HepG2 (cell line): ENCODE results near the gene ANKUB1. TPM values are rescaled to one million over a fixed set of nuclear protein-coding genes. Genes with fewer than 3 reads are reported as not detected.

ENCODE experiments used
- ATAC-seq: fragments of 200-7000 bp; cut with Tn5 transposase; 3 replicates; pipeline ENCODE4 v1.9.1; 2020; ENCODE audit warnings: mild to moderate bottlenecking, moderate library complexity
- BruUV-seq: library from RNA; stranded (reverse); fragments of 400-500 nt; replicated peaks from 2 replicates; lab custom pipeline; 2021; lab: Mats Ljungman, UMichigan
- CTCF ChIA-PET: fragments of 300-600 bp; formaldehyde crosslinking; extraction: SDS; loops from one replicate; lab custom pipeline; 2021; ENCODE audit warnings: low total read pairs, inconsistent platforms, low intra/inter-chr PET ratio; lab: Yijun Ruan, JAX
- POLR2A ChIA-PET: fragments of 350-600 bp; sonication (Branson Sonifier 250); formaldehyde crosslinking; loops from one replicate; lab custom pipeline; 2020; ENCODE audit warnings: antibody characterized with exemption, inconsistent platforms; lab: Yijun Ruan, JAX
- DNase-seq: peaks from one replicate; pipeline ENCODE4 v3.0.0-alpha.2; 2015; ENCODE audit warnings: low spot score
- FAIRE-seq: peaks from 3 replicates; lab custom pipeline; 2011; peaks lifted over from hg19 to GRCh38; lab: Jason Lieb, UNC
- H2AFZ ChIP-seq: one replicate; pipeline ENCODE4 v1.6.1; 2011; ENCODE audit warnings: low read length, inconsistent platforms
- H3K27ac ChIP-seq: fragments of 300-600 bp; 3 replicates; pipeline ENCODE4 v1.8.0; 2011; ENCODE audit warnings: mixed run types, mild to moderate bottlenecking, mixed read lengths, low read length, inconsistent platforms; ENCODE audit not compliant: insufficient read depth; ENCODE audit errors: extremely low read length
- H3K27me3 ChIP-seq, 2 experiments: fragments of 200-600 bp in 1 of 2; 2 replicates in 1 of 2; 3 replicates in 1 of 2; pipeline versions ENCODE4 v1.6.0 to v1.8.0; 2011; ENCODE audit warnings: low read length in 2 of 2, mild to moderate bottlenecking in 2 of 2, moderate library complexity in 2 of 2, inconsistent platforms in 1 of 2; ENCODE audit not compliant: insufficient read depth in 2 of 2, control insufficient read depth in 1 of 2
- H3K36me3 ChIP-seq, 2 experiments: fragments of 200-600 bp in 1 of 2; replicated peaks in 1 of 2; 2 replicates in 1 of 2; 3 replicates in 1 of 2; pipeline versions ENCODE4 v1.5.1 to v1.8.0; 2011; ENCODE audit warnings: low read length in 2 of 2, inconsistent platforms in 1 of 2; ENCODE audit not compliant: insufficient read depth in 2 of 2, control insufficient read depth in 1 of 2
- H3K4me1 ChIP-seq: 2 replicates; pipeline ENCODE4 v1.5.1; 2012; ENCODE audit warnings: low read length, inconsistent platforms; ENCODE audit not compliant: insufficient read depth
- H3K4me2 ChIP-seq: 2 replicates; pipeline ENCODE4 v1.6.0; 2011; ENCODE audit warnings: low read depth, low read length, inconsistent platforms
- H3K4me3 ChIP-seq, 3 experiments: fragments of 200-600 bp in 1 of 3; sonication (generic), shearing (Covaris generic) in 1 of 3; replicated peaks in 1 of 3; 2 replicates each; pipeline ENCODE4 v1.5.1; 2011 to 2016; ENCODE audit warnings: low read length in 3 of 3, inconsistent platforms in 2 of 3, low read depth in 2 of 3, mild to moderate bottlenecking in 2 of 3, control low read depth in 1 of 3, mixed read lengths in 1 of 3; ENCODE audit not compliant: insufficient read depth in 1 of 3
- H3K79me2 ChIP-seq: one replicate; pipeline ENCODE4 v1.6.1; 2011; ENCODE audit warnings: low read length, inconsistent platforms; ENCODE audit not compliant: insufficient read depth
- H3K9ac ChIP-seq: 2 replicates; pipeline ENCODE4 v1.6.0; 2011; ENCODE audit warnings: mild to moderate bottlenecking, low read depth, low read length, inconsistent platforms; ENCODE audit not compliant: insufficient read depth
- H3K9me3 ChIP-seq: 2 replicates; pipeline ENCODE4 v1.5.1; 2012; ENCODE audit warnings: mild to moderate bottlenecking, low read length
- H4K20me1 ChIP-seq: 2 replicates; pipeline ENCODE4 v1.6.0; 2011; ENCODE audit warnings: inconsistent platforms, mild to moderate bottlenecking, low read length, moderate library complexity; ENCODE audit not compliant: insufficient read depth
- DNMT3B ChIP-seq: conservative IDR thresholded peaks from 2 replicates; pipeline ENCODE4 v1.6.1; 2016; ENCODE audit warnings: missing biosample characterization, control low read depth
- FOSL2 ChIP-seq: sonication (generic); formaldehyde crosslinking; IDR thresholded peaks from 2 replicates; pipeline ENCODE4 v1.4.0; 2020; ENCODE audit warnings: missing genetic modification reagents
- GTF2F1 ChIP-seq: fragments of 150-350 bp; IDR thresholded peaks from 2 replicates; pipeline ENCODE4 v1.6.1; 2014; ENCODE audit warnings: low read length
- HMGXB4 ChIP-seq, 2 experiments: sonication (generic) in 1 of 2; formaldehyde crosslinking in 1 of 2; IDR thresholded peaks; 2 replicates each; pipeline versions ENCODE4 v1.4.0 to v1.6.1; 2018 to 2020; ENCODE audit warnings: missing genetic modification reagents in 2 of 2, borderline replicate concordance in 1 of 2, low read depth in 1 of 2, mild to moderate bottlenecking in 1 of 2, missing biosample characterization in 1 of 2
- HNRNPH1 ChIP-seq: fragments of 200-400 bp; formaldehyde crosslinking; optimal IDR thresholded peaks from 2 replicates; pipeline ENCODE3; 2017; ENCODE audit warnings: mild to moderate bottlenecking, low read depth, low read length
- IRX3 ChIP-seq: sonication (generic); formaldehyde crosslinking; IDR thresholded peaks from 2 replicates; pipeline ENCODE4 v1.8.1; 2023; ENCODE audit warnings: mild to moderate bottlenecking, low read depth, missing genetic modification reagents, borderline replicate concordance
- NCOA2 ChIP-seq: sonication (generic); formaldehyde crosslinking; IDR thresholded peaks from 2 replicates; pipeline ENCODE4 v1.8.0; 2022; ENCODE audit warnings: inconsistent platforms
- RARG ChIP-seq: sonication (generic); formaldehyde crosslinking; IDR thresholded peaks from 2 replicates; pipeline ENCODE4 v1.4.0; 2020; ENCODE audit warnings: low read depth, mild to moderate bottlenecking, missing genetic modification reagents
- SMAD1 ChIP-seq: sonication (generic); formaldehyde crosslinking; IDR thresholded peaks from 2 replicates; pipeline ENCODE4 v1.4.0; 2020; ENCODE audit warnings: missing genetic modification reagents, low read depth, mild to moderate bottlenecking, borderline replicate concordance
- ZGPAT ChIP-seq: IDR thresholded peaks from 2 replicates; pipeline ENCODE4 v1.6.1; 2016; ENCODE audit warnings: mild to moderate bottlenecking
- ZNF230 ChIP-seq: sonication (generic); formaldehyde crosslinking; IDR thresholded peaks from 2 replicates; pipeline ENCODE4 v1.4.0; 2020; ENCODE audit warnings: mild to moderate bottlenecking, missing genetic modification reagents
- ZNF263 ChIP-seq: sonication (generic); formaldehyde crosslinking; IDR thresholded peaks from 2 replicates; pipeline ENCODE4 v1.4.0; 2020; ENCODE audit warnings: missing genetic modification reagents
- ZNF430 ChIP-seq: sonication (generic); formaldehyde crosslinking; IDR thresholded peaks from 2 replicates; pipeline ENCODE4 v1.9.0; 2021; ENCODE audit warnings: mild to moderate bottlenecking, missing genetic modification reagents
- ZNF446 ChIP-seq: sonication (generic); formaldehyde crosslinking; IDR thresholded peaks from 2 replicates; pipeline ENCODE4 v1.5.0; 2020; ENCODE audit warnings: mild to moderate bottlenecking, missing genetic modification reagents
- ZNF547 ChIP-seq: sonication (generic); formaldehyde crosslinking; IDR thresholded peaks from 2 replicates; pipeline ENCODE4 v1.5.1; 2020; ENCODE audit warnings: mild to moderate bottlenecking, missing genetic modification reagents
- ZNF749 ChIP-seq: sonication (generic); formaldehyde crosslinking; IDR thresholded peaks from 2 replicates; pipeline ENCODE4 v1.8.0; 2022; ENCODE audit warnings: mild to moderate bottlenecking, missing genetic modification reagents, moderate library complexity, borderline replicate concordance
- ZNF773 ChIP-seq: sonication (generic); formaldehyde crosslinking; IDR thresholded peaks from 2 replicates; pipeline ENCODE4 v1.4.0; 2020; ENCODE audit warnings: missing genetic modification reagents, borderline replicate concordance
- ZNF777 ChIP-seq: sonication (generic); formaldehyde crosslinking; IDR thresholded peaks from 2 replicates; pipeline ENCODE4 v1.4.0; 2020; ENCODE audit warnings: missing genetic modification reagents
- ZNF790 ChIP-seq: sonication (generic); formaldehyde crosslinking; IDR thresholded peaks from 2 replicates; pipeline ENCODE4 v1.8.0; 2022; ENCODE audit warnings: missing genetic modification reagents, mild to moderate bottlenecking, borderline replicate concordance
- WGBS: methylation state at CpG from one replicate; pipeline ENCODE4 v1.1.6; 2017; ENCODE audit warnings: low lambda C conversion rate; 5-methylcytosine and 5-hydroxymethylcytosine counted together
- in situ Hi-C: cut with HindIII; loops from 2 replicates; pipeline ENCODE4 v1.10.0; 2017; ENCODE audit warnings: low pct_unique_long_range_greater_than_20kb; ENCODE audit not compliant: extremely low pct_ligation_motif_present
- intact Hi-C: fragments of 100-400 bp; cut with micrococcal nuclease; formaldehyde crosslinking; loops from one replicate; pipeline ENCODE4 v1.10.0; 2022; ENCODE audit not compliant: unreplicated experiment
- polyA plus RNA-seq, 8 experiments: library from polyadenylated mRNA; depleted of rRNA in 3 of 8; stranded (reverse) in 7 of 8; unstranded in 1 of 8; fragments of >200 nt; fragmentation: Illumina TruSeq in 4 of 8; extraction: Trizol in 4 of 8; gene quantifications; 2 replicates each; pipeline versions ENCODE4 v1.2.1 to v1.2.3, GENCODE V29; 2011 to 2016; ENCODE audit warnings: low read depth in 4 of 8, missing spikeins in 1 of 8, mixed read lengths in 1 of 8; ENCODE audit not compliant: insufficient read depth in 1 of 8
- total RNA-seq, 5 experiments: library from RNA; depleted of rRNA; stranded (reverse); fragments of >200 nt; fragmentation: Illumina TruSeq; extraction: Trizol; gene quantifications; 2 replicates each; pipeline ENCODE4 v1.2.3, GENCODE V29; 2016; ENCODE audit warnings: low read depth in 1 of 5

ANKUB1 gene
- total and polyA plus RNA-seq, 2 of the 13 experiments (the other 11 are each of a cell fraction or from before 2014, with no cell fraction given) = not detected

GRCh38 chr3:149713730-149714654, 78.4 kb downstream of the ANKUB1 start:
- peak overlapping the region; percentile 28 for H3K27ac ChIP-seq
- 21% methylated on average over 15 of the region's 38 CpGs for WGBS
- no peak for TF ChIP-seq ZNF773
- TF ChIP-seq IRX3 (CRISPR knock-in tag) = no peak
- TF ChIP-seq ZNF230 (CRISPR knock-in tag) = no peak
- TF ChIP-seq RARG (CRISPR knock-in tag) = no peak
- no peak for TF ChIP-seq GTF2F1
- no peak for TF ChIP-seq ZNF430 (CRISPR knock-in tag)
- peak; percentile 48; the same call in 1 of the 2 replicates for TF ChIP-seq ZNF263 (CRISPR knock-in tag)
- TF ChIP-seq HNRNPH1 = no peak
- TF ChIP-seq ZGPAT (CRISPR knock-in tag) = peak; percentile 54; the same call in 1 of the 2 replicates
- TF ChIP-seq NCOA2 (CRISPR knock-in tag) = no peak; the same call in 1 of the 2 replicates
- no peak for TF ChIP-seq ZNF446
- TF ChIP-seq HMGXB4 (CRISPR knock-in tag; IDR thresholded peaks at IDR 0.05; ENCODE audit: borderline replicate concordance in 1 of 2, low read depth in 1 of 2) = no peak; a peak in 2 of 4 replicates
- no peak; the same call in 1 of the 2 replicates for TF ChIP-seq SMAD1 (CRISPR knock-in tag)
- TF ChIP-seq ZNF790 = no peak
- TF ChIP-seq ZNF547 (CRISPR knock-in tag) = peak; percentile 72; the same call in 1 of the 2 replicates
- no peak for TF ChIP-seq FOSL2 (CRISPR knock-in tag)
- no peak for TF ChIP-seq ZNF749 (CRISPR knock-in tag)
- no peak; the same call in 1 of the 2 replicates for TF ChIP-seq ZNF777 (CRISPR knock-in tag)
- TF ChIP-seq DNMT3B (CRISPR knock-in tag) = no peak

More at GRCh38 chr3:149713730-149714654, 78.4 kb downstream of the ANKUB1 start:
- FAIRE-seq (peak; percentile 4), DNase-seq (peak; percentile 52), ATAC-seq (peak; percentile 87)
- intact Hi-C loops (no loop called here), in situ Hi-C loops (loop anchor here (5.0 kb wide), 1 partner anchor 187 kb away; no protein-coding TSS in a partner anchor)
- ChIA-PET POLR2A (interaction anchor here (0.6 to 1.4 kb wide), 3 partner anchors 56 to 801 kb away, joined by 3 to 5 read pairs (median 3); partner anchors contain the start of gene WWTR1), CTCF (no interaction called here)
- H2AFZ ChIP-seq = peak overlapping the region; percentile 33
- no peaks in the 10 kb centered on the region for H3K9me3 ChIP-seq
- no peaks in the 10 kb centered on the region for H3K79me2 ChIP-seq
- H3K9ac ChIP-seq = 0 out of 2 replicates have a peak overlapping the region, but pooled peaks have one; percentile 36
- H3K4me1 ChIP-seq = peaks cover 27% of the 10 kb centered on the region
- no peaks in the 10 kb centered on the region for H3K36me3 ChIP-seq
- H4K20me1 ChIP-seq = no peaks in the 10 kb centered on the region
- H3K4me3 ChIP-seq = peak overlapping the region; percentile 14 to 70 (median 55)
- H3K27me3 ChIP-seq = no peaks in the 10 kb centered on the region
- no TSS peak for BruUV-seq
- H3K4me2 ChIP-seq = peak overlapping the region; percentile 82
